Fibroblast of villous mesenchyme (primary cell): Measurements from ENCODE around the gene FARP2. TPM values are rescaled to one million over a fixed set of nuclear protein-coding genes. Genes with fewer than 3 reads are reported as not detected.

Experiments
- DNase-seq: peaks from one replicate; pipeline ENCODE4 v3.0.0-alpha.2; 2010; ENCODE audit warnings: low read depth
- H3K4me3 ChIP-seq: 2 replicates; pipeline ENCODE4 v1.5.1; 2011; ENCODE audit warnings: low read depth, mild to moderate bottlenecking, low read length
- CTCF ChIP-seq: IDR thresholded peaks from 2 replicates; pipeline ENCODE4 v1.5.1; 2012; ENCODE audit warnings: low read depth, mild to moderate bottlenecking, low read length; ENCODE audit not compliant: insufficient read depth
- total RNA-seq: library from RNA; depleted of rRNA; stranded (reverse); fragments of >200 nt; gene quantifications from 2 replicates; pipeline ENCODE4 v1.2.3, GENCODE V29; 2012

The FARP2 gene
- total RNA-seq, 1 donor = 37.6 TPM

GRCh38 chr2:241310917-241311566, 45.0 kb upstream of the FARP2 start:
- H3K4me3 ChIP-seq = no peak overlapping the region
- TF ChIP-seq CTCF = no peak
- no peak for DNase-seq

- TF ChIP-seq CTCF = no peak
- no peak overlapping the region for H3K4me3 ChIP-seq
- DNase-seq = peak; percentile 83
Measured at GRCh38 chr2:241312082-241312481, 44.0 kb upstream of the FARP2 start.

GRCh38 chr2:241313543-241314095, 42.5 kb upstream of the FARP2 start:
- DNase-seq = no peak
- TF ChIP-seq CTCF = no peak
- peak overlapping the region; percentile 91 for H3K4me3 ChIP-seq

GRCh38 chr2:241314226-241315092, 41.6 kb upstream of the FARP2 start:
- peak overlapping the region; percentile 91 for H3K4me3 ChIP-seq
- peak; percentile 68 for DNase-seq
- no peak for TF ChIP-seq CTCF

- DNase-seq = peak; percentile 99
- H3K4me3 ChIP-seq = peak within 1 kb of the TSS; percentile 91
- peak; percentile 2 for TF ChIP-seq CTCF
Measured at GRCh38 chr2:241315093-241315878, 40.8 kb upstream of the FARP2 start, which contains the start of gene HDLBP. Gene HDLBP (minus strand): TSS chr2:241315672. CDS start chr2:241266869, 48,803 bp downstream.

GRCh38 chr2:241315879-241316631, 40.0 kb upstream of the FARP2 start, which contains the start of gene SEPTIN2:
Gene SEPTIN2 (plus strand): TSS chr2:241315925. CDS start chr2:241324233, 8,308 bp downstream.
- H3K4me3 ChIP-seq = peak within 1 kb of the TSS; percentile 91
- no peak for TF ChIP-seq CTCF
- peak; percentile 61 for DNase-seq
